Umbilical cord (tissue), 2 donors: ENCODE results near the gene IL6R. TPM values are rescaled to one million over a fixed set of nuclear protein-coding genes. Genes with fewer than 3 reads are reported as not detected.

Source experiments
- DNase-seq: peaks from one replicate; pipeline ENCODE4 v3.0.0-alpha.2; 2015; ENCODE audit warnings: low spot score
- total RNA-seq: library from RNA; depleted of rRNA; stranded (reverse); fragments of >200 nt; gene quantifications from one replicate; pipeline ENCODE4 v1.2.3, GENCODE V29; 2014; ENCODE audit warnings: low replicate concordance; ENCODE audit not compliant: insufficient read depth

The IL6R gene
- total RNA-seq, 1 donor from 2014 or later = 14.7 TPM

GRCh38 chr1:154514066-154514553 lies 109.0 kb downstream of the IL6R start:
- DNase-seq = no peak

- no peak for DNase-seq
Measured at GRCh38 chr1:154517661-154518060, 112.5 kb downstream of the IL6R start.

Other genes starting within 250 kb of the IL6R start
- gene TPM3, start 213.2 kb upstream of the IL6R start, total RNA-seq = 156 TPM
- gene CFAP141, start 199.0 kb upstream of the IL6R start, total RNA-seq = not detected
- 31.8 TPM for gene UBAP2L, start 184.4 kb upstream of the IL6R start, total RNA-seq
- 38.0 TPM for gene HAX1, start 132.7 kb upstream of the IL6R start, total RNA-seq
- gene AQP10, start 84.2 kb upstream of the IL6R start, total RNA-seq = not detected
- 107 TPM for gene ATP8B2, start 79.8 kb upstream of the IL6R start, total RNA-seq
- not detected for gene TDRD10, start 96.9 kb downstream of the IL6R start, total RNA-seq
- gene SHE, start 97.1 kb downstream of the IL6R start, total RNA-seq = 3.4 TPM
- gene UBE2Q1, start 153.3 kb downstream of the IL6R start, total RNA-seq = 13.7 TPM
- gene CHRNB2, start 162.4 kb downstream of the IL6R start, total RNA-seq = 2.9 TPM
- 41.9 TPM for gene ADAR, start 202.8 kb downstream of the IL6R start, total RNA-seq